GM18907 (cell line): ENCODE data around the gene ACTL7B.
"Not testable (repeated sequence)": the region's sequence is repeated elsewhere in the genome, so short reads cannot be mapped to it uniquely, and the experiment has no call there.

Experiments
- ATAC-seq: cut with Tn5 transposase; IDR thresholded peaks from one replicate; pipeline ENCODE4 v1.9.1; 2021; ENCODE audit warnings: mild to moderate bottlenecking, moderate library complexity; ENCODE audit not compliant: unreplicated experiment

Gene ACTL7B

DNA sequence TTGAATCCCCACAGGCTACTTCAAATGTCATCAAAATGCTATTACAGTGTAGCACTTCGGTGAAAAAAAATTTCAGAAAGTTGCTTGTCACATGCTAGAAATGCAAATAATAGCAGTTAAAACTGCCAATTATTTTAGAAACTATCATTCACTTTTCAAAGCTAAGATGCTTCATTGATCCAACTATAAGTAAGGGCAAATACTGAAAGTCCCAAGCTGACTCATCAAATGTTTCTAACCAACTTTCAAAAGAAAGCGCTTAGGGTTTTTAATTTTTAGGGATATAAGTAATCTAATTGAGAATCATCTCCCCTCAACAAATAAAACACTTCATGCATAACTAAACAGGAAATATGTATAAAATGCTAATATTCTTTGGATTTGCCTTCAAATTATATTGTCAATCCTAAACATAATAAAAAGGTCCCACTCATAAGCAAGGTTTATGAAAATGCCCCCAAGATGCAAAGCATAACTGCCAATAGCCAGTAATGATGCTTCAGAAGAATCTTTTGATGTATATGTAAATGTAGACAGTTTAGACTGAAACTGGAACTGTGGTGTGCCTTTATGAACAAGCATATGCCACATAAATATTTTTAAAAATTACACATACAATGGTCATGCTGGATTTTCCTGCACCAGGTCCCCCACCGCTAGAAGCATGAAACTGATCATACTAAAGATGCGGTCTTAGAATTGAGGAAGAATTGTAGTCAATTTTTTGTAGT, 18.4 kb upstream of the ACTL7B start:
- no peak for ATAC-seq

DNA sequence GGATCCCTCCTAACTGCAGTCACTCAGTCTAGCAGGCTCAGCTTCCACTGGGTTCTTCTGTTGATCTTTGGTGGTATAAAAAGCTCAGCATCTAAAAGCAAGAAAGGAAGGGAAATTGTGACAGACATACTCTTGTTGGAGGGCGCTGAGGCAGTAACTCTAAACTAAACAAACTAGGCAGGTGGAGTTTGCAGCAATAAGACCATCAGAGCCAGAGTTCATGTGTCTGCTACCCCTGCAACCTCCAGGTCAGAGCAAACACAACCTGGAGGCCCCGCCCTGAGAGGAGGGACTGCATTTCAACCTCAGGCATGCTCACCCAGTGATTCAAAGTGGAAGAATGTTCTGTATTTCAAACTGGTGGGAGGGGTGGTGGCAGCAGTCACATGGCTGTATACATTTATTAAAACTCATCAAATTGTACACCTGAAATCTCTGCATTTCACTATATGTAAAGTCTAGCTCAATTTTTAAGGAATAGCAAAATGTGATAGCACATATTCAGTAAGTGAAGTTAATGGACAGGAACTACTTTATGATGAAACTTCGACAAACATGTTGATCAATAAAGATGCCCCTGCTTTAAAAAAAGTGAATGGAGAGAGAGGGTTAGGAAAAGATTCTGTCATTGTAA, 13.4 kb upstream of the ACTL7B start:
- ATAC-seq: no peak

DNA sequence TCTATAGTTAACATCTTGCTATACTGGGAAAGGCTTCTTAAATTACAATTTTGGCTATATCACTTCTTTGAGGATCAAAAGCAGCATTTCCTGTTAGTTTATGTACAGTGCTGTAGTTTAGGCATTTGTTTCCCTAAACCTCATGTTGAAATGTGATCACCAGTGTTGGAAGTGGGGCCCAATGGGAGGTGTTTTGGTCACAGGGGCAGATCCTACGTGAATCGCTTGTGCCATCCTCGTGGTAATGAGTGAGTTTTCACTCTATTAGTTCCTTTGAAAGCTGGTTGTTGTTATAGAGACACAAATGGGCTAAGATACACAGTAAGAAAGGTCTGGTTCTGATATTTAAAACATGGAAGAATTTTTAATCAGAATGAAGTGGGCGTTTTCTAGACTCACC, 12.0 kb upstream of the ACTL7B start:
- ATAC-seq: no peak

DNA sequence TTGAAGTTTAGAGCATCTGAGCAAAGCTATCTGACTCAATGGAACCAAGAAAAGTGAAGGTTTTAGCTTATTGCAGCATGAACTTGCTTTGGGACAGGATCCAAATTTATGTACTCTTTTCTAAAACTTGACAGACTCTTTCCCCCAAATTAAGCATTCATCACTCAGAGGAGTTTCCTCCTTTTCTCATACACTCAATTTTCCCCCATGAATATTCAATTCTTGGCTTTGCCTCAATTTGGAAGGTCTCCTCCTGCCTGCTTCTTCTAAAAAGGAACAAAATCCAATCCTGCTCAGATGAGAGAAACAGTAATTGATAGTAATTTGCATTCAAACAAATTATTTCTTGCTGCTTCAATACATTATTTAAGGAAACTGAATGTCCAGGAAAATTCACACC, 11.3 kb upstream of the ACTL7B start:
- ATAC-seq: no peak

DNA sequence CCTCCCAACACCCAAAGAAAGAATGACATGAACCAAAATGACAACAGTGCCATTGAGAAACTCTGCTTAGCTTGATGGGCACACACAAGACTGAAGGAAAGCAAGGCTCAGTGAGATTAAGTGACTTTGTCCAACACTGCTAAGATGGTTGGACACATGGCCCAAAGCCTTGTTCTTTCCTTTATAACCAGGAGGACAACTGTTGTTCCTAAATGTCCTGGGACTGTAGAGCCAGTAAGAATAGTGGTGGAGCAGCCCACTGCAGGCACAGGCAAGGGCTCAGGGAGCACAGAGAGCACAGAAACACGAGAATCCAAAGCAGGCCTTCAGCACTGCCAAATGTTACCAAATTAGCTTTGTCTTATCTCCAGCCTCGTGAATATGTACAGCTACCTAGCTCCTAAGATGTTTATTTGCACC, 10.2 kb upstream of the ACTL7B start:
- ATAC-seq: no peak

DNA sequence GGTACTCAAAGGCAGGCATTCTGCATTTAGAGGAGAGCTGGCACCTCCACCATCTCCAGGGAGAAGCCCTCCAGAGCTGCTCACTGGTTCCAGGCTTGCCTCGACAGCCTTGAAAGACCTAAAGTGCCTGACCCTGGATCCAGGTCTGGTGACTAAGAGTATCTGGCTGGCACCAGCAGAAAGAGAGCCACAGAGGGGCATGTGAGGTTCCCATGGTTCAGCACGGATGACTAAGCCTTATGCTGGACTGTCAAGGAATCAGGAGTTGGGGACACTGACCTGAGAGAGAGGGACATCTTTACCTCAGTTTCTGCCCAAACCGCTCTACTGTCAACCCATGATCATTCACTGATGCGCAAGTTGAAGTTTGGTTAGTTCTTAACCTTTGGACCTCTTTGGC, 9.3 kb upstream of the ACTL7B start:
- ATAC-seq: no peak

DNA sequence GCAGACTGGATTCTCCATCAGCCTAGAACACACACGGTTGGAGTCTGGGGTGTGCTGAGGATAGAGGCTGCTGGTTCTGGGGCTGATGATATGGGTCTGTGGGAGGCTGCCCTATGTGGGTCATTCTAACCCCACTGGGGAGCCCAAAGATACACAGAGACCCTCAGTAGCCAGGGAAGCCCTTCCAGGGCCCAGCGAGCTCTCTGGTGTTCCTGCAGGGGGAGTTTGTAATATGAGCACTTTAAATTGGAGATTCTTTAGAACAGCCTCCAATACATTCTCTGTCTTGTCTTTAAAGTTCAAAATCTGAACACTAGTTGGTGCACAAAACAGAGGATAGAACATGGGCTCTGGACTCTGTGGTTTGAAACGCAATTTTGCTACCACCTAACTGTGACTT, 8.7 kb upstream of the ACTL7B start:
- no peak for ATAC-seq

DNA sequence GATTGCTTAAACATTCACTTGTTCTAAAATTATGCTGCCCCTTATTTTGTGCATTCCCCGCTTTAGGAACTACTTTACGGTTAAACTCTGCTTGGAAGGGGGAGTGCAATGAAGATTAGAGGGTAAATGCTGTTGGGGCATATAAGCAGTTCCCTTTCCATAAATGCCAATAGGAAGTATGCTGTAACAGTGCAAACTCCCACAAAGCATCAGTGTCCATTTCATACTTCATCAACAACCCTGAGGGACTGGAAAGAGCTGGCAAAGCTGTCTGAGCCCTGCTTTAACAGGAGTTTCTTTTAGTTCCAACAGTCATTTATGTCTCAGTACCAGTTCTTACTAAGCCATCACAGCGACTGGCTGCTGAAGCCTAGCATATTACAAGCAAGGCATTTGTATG, 8.1 kb upstream of the ACTL7B start:
- ATAC-seq: no peak

DNA sequence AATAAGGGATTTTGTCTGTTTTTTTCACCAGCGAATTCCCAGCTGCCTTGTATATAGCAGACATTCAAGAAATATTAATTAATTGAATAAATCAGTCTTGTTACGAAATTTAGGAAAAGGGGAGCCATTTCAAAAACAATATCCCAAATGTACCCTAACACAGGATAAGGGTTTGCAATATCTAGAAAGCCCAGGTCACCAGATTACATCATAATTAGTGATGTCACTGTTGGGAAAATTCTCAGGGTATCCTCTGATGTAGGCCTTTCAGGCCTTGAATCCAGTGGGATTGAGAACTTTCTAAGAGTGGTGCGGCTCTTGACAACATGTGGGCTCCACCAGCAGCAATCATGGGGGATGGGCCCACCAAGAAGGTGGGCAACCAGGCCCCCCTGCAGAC, 6.2 kb upstream of the ACTL7B start, which contains the start of gene ACTL7A:
Gene ACTL7A, plus strand, starts transcription at position 270 of the 400 bp plus-strand sequence. Its CDS starts 57 bp downstream, at position 327.
- ATAC-seq: no peak

DNA sequence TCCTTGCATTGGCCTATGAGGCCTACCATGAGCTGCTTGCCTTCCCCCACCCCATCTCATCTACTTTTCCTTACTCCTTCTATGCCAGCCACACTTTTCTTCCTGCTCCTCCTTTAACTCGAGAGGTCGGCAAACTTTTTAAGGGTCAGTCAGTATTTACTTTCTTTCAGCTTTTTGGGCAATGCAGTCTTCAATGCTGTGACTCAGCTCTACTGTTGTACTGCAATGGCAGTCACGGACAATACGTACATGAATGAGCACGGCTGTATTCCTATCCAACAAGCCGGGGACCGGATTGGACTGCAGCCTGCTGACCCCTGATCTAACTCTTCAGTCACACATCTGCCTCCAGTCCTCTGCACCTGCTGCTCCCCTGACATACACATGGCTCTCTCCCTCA, 5.7 kb upstream of the ACTL7B start:
- ATAC-seq: no peak

DNA sequence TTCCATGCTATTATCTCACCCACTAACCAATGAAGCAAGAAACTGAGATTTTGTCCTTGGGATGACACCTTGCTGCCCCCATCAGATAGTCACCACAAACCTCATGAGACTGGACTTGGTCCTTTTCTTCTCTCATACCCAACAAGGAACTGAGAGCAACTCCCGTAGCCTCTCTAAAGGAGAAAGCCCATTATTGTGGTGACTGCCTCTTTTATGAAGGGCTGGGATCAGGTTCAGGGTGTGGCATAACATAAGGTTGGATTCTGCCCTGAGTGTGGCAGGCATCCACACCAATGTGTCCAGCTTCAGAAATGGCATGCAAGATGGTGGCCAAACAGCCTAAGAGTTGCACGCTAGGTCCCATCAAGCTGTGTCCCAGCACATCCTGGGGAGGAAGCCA, 5.0 kb upstream of the ACTL7B start:
- no peak for ATAC-seq

DNA sequence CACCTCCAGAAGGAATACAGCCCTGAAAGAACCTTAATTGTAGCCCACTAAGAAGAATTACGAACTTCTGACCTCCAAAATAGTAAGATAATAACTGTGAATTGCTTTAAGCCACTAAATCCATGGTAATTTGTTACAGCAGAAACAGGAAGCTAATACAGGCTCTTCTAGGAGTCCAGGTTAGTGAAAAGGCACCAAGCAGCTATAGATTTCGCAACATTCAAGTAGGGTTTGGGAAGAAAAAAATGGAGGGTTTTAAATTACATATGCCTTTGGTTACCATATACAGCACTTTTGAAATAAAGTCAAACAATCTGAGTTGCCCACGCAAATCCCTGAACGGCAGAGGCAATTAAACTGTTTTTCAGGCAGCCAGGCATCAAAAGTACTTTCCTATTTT, 4.6 kb upstream of the ACTL7B start:
- ATAC-seq: no peak

DNA sequence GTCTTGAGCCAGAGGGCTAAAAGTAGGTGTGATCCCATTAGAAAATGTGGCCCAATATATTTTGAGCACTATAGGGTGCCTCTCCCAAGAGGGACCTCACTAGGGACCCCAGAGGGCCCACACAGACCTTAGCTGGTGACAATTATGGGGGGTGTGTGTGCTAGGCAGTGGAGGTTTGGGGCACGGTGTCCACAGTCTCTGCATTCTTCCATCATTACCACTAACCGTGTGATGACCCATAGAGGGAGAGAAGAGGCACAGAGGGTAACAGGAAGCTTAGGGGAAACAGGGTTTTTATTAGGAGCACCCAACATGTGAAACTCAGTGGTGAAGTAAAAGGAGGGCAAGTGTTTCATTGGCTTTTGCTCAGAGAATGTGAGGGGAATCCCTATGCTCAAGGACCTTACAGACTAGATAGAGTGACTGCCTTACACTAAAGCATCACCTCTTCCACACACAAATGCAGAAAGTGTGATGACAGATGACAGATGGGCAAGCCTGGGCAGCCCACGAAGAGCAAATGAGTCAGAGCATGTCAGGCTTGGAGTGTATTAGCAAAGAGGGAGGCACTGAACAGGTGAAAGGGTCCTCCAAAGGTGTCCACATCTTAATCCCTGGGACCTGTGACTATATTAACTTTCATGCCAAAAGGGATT, 3.8 kb upstream of the ACTL7B start:
- ATAC-seq: peak; percentile 74

DNA sequence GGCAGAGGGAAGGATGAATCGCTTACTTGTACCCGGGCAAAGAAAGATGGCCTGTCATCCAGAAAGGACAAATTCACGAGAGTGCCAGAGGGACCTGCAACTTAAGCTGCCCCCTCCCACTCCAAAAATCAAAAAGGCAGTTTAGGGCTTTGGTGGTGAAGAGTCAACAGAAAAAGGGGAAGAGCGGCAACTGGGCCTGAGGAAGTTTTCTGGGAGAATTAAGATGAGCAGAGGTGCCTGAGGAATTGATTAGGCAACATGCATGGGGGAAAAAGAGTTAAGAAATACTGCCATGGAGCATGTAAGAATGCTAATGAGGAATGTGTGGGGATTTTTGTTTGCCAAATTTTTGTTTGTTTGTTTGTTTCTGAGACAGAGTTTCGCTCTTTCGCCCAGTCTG, 1.8 kb upstream of the ACTL7B start:
- ATAC-seq: no peak

DNA sequence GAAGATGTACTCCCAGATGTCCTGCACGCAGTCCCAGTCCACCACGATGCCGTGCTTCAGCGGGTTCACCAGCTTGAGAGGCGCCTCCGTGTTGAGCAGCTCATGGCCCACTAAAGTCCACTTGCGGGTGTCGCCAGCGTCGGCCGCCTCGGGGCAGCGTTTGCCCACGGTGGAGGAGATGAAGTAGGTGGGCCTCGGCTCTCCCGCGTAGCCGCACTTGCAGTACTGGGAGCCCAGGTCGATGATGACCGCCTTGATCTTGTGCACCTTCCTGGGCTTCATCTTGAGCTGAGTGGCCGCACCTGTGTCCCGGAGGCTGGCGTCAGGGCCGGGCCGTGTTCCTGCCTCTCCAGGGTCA, 278 bp downstream of the ACTL7B start:
- ATAC-seq: no peak

DNA sequence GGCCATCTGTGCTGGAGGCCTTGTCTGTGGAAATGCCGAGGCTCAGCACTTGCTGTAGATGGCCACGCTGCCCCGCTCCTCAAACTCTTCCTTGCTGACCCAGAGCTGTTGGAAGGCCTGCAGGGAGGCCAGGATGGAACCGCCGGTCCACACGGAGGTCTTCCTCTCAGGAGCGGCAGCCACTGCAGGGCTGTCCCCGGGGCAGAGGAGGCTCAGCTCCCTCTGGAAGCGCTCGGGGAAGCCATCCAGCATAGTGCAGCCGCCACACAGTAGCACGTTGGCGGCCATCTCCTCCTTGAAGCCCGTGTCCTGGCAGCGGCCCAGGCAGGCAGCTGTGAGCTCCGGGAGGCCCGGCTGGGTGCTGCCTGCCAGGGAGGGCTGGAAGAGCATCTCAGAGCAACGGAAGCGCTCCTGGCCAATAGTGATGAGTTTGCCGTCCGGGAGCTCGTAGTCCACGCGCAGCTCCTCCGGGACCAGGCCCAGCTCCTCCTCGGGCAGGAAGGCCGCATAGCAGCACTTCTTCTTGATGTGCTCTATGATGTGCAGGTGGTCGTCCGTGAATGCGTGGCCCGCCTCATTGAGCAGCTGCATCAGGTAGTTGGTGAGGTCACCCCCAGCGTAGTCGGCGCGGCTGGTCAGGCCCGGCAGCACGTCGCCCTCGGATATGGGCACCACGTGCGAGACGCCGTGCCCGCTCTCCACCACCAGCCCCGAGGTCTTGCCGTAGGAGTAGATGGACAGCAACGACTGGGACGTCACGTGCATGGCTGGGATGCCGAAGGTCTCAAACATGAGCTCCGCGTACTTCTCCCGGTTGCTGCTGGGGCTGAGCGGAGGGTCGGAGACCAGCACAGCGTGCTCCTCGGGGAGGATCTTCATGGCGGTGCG, 901 bp downstream of the ACTL7B start:
- no peak for ATAC-seq

DNA sequence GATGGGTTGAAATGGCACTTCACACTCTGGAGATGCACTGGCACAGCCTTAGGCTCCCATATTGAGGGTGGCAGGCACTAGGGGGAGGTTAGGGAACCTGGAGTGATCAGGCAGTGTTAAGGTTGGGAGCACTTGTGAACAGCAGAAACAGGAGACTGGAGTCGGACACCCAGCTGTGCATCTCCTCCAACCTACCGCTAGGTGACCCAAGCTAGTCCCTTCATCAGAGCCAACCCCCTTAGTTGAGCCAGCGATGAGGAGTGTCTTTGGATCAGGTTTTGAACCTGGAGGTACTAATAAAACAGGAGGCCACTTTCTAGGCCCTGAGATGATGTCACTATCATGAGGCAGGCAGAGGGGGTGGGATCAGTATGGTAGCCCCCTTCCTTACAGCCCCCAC, 1.7 kb downstream of the ACTL7B start:
- ATAC-seq: no peak

DNA sequence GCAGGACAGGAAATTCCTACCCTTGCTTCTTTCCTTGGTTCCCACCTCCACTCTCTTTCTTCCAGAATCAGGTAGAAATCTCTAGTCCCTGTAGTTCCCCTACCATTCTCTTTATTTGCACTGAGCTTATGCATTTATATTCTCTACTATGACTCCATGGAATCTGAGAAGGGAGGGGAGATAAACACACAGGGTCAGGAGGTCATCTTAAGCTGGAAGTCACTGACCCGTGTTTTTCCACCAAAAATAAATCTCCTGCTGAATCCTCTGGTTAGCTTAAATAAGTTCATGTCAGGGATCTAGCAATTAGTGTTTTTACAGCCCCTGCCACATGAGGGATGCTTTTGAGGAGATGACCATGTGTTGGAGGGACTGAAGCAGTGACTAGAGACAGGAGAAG, 3.7 kb downstream of the ACTL7B start:
- ATAC-seq: no peak

DNA sequence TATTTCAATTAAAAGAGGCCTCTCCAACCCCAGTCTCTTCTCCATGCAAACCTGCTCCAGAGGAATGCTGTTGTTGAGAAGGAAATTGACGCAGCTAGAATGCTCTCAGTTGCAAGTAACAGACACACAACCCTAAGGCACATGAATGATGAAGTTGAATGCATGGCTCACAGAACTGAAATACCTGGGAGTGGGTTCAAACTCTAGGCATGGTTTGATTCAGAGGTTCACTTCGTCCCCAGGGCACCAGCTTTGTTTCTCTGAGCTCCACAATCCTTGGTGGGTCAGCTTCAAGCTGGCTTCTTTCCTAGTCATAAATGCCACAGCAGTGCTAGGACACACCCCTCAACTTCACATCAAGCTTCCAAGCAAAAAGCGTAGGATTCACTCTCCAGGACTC, 4.6 kb downstream of the ACTL7B start:
- no peak for ATAC-seq

DNA sequence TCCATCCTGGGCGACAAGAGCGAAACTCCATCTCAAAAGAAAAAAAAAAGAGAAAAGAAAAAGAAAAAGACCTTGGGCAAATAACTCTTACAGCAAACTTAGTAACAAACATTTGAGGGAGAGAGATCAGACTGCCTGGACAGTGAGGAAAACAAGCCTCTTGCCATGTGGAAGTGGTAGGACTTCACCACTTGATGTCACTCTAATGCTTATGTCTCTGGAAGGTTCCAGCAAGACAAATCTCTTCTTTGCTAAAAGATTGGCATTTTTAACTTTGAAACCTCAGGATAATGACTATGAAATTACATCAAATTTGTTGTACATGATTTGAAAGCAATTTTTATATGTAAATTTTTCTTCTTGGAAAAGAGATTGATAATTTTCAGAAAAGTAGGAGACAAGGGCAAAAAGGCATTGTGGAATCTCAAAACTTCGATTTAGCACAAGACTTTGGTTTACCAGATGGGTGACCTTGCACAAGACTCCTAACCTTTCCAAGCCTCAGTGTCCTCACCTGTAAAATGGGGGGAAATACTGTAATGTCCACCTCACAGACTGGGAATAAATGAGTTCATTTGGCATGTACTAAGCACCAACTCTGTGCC, 5.4 kb downstream of the ACTL7B start:
- no peak for ATAC-seq

DNA sequence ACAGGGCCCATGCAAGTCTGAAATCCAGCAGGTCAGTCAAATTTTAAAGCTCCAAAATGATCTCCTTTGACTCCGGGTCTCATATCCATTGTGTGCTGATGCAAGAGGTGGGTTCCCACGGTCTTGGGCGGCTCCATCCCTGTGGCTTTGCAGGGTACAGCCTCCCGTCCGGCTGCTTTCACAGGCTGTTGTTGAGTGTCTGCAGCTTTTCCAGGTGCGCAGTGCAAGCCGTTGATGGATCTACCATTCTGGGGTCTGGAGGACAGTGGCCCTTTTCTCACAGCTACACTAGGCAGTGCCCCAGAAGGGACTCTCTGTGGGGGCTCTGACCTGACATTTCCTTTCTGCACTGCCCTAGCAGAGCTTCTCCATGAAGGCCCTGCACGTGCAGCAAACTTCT, 7.5 kb downstream of the ACTL7B start:
- not testable (repeated sequence) for ATAC-seq
